ENCODE results near the gene ALOX5AP. TPM values are rescaled to one million over a fixed set of nuclear protein-coding genes. Genes with fewer than 3 reads are reported as not detected.

Gene ALOX5AP
- total RNA-seq, 1 donor from 2014 or later = not detected

- H3K4me3 Mint-ChIP-seq = no peak overlapping the region
- H3K4me1 Mint-ChIP-seq = peaks cover 4% of the 10 kb centered on the region
- no peak overlapping the region for H3K27ac Mint-ChIP-seq (ENCODE audit: unreplicated experiment)
- no peaks in the 10 kb centered on the region for H3K36me3 Mint-ChIP-seq (ENCODE audit: low read depth)
- no peak for TF ChIP-seq CTCF (conservative IDR thresholded peaks at IDR 0.05)
- no peak for DNase-seq (ENCODE audit: low read depth, low spot score)
- no peaks in the 10 kb centered on the region for H3K9me3 Mint-ChIP-seq
- no peaks in the 10 kb centered on the region for H3K27me3 Mint-ChIP-seq (ENCODE audit: low read depth)
Observed at GRCh38 chr13:30722361-30722760, 13.0 kb upstream of the ALOX5AP start.

GRCh38 chr13:30724778-30725177 is 10.6 kb upstream of the ALOX5AP start:
- TF ChIP-seq CTCF (conservative IDR thresholded peaks at IDR 0.05) = no peak
- no peak for DNase-seq (ENCODE audit: low read depth, low spot score)
- H3K27ac Mint-ChIP-seq (ENCODE audit: unreplicated experiment) = no peak overlapping the region
- no peak overlapping the region for H3K4me3 Mint-ChIP-seq
- no peaks in the 10 kb centered on the region for H3K36me3 Mint-ChIP-seq (ENCODE audit: low read depth)
- H3K4me1 Mint-ChIP-seq = peaks cover 1% of the 10 kb centered on the region
- H3K27me3 Mint-ChIP-seq (ENCODE audit: low read depth) = no peaks in the 10 kb centered on the region
- no peaks in the 10 kb centered on the region for H3K9me3 Mint-ChIP-seq

- Mint-ChIP-seq H3K27me3 (ENCODE audit: low read depth) (no peaks in the 10 kb centered on the region), H3K9me3 (no peaks in the 10 kb centered on the region), H3K27ac (ENCODE audit: unreplicated experiment) (no peak overlapping the region), H3K4me3 (no peak overlapping the region), H3K36me3 (ENCODE audit: low read depth) (no peaks in the 10 kb centered on the region), H3K4me1 (peaks cover 9% of the 10 kb centered on the region)
- DNase-seq (ENCODE audit: low read depth, low spot score) = no peak
- no peak for TF ChIP-seq CTCF (conservative IDR thresholded peaks at IDR 0.05)
Observed at GRCh38 chr13:30725326-30726085, 9.8 kb upstream of the ALOX5AP start.

- Mint-ChIP-seq H3K27me3 (ENCODE audit: low read depth) (no peaks in the 10 kb centered on the region), H3K4me3 (no peak overlapping the region), H3K4me1 (peaks cover 16% of the 10 kb centered on the region), H3K9me3 (no peaks in the 10 kb centered on the region), H3K27ac (ENCODE audit: unreplicated experiment) (no peak overlapping the region), H3K36me3 (ENCODE audit: low read depth) (no peaks in the 10 kb centered on the region)
- no peak for TF ChIP-seq CTCF (conservative IDR thresholded peaks at IDR 0.05)
- DNase-seq (ENCODE audit: low read depth, low spot score) = no peak
Observed at GRCh38 chr13:30726192-30726591, 9.2 kb upstream of the ALOX5AP start.

- Mint-ChIP-seq H3K27ac (ENCODE audit: unreplicated experiment) (no peak overlapping the region), H3K4me3 (no peak overlapping the region), H3K4me1 (peaks cover 22% of the 10 kb centered on the region), H3K36me3 (ENCODE audit: low read depth) (no peaks in the 10 kb centered on the region), H3K27me3 (ENCODE audit: low read depth) (no peaks in the 10 kb centered on the region), H3K9me3 (no peaks in the 10 kb centered on the region)
- TF ChIP-seq CTCF (conservative IDR thresholded peaks at IDR 0.05) = no peak
- DNase-seq (ENCODE audit: low read depth, low spot score) = no peak
Observed at GRCh38 chr13:30727491-30728355, 7.6 kb upstream of the ALOX5AP start.

Data from neural crest cell (in vitro differentiated cells).